Neural progenitor cell (in vitro differentiated cells): ENCODE results near the gene WRAP53. TPM values are rescaled to one million over a fixed set of nuclear protein-coding genes. Genes with fewer than 3 reads are reported as not detected.
A peak's percentile ranks its signal among the peaks of the same experiment; 100 is the strongest.

Experiments
- DNase-seq: peaks from one replicate; pipeline ENCODE4 v3.0.0-alpha.2; 2016; ENCODE audit warnings: low spot score
- H2AFZ ChIP-seq: fragments of 200-600 bp; sonication (generic); replicated peaks from 2 replicates; pipeline ENCODE4 v1.6.1; 2016; ENCODE audit warnings: antibody characterized with exemption
- H3F3A ChIP-seq: fragments of 200-600 bp; sonication (generic); 2 replicates; pipeline ENCODE4 v1.6.1; 2016; ENCODE audit warnings: antibody characterized with exemption, low read depth
- H3K27ac ChIP-seq: fragments of 200-600 bp; sonication (generic); 2 replicates; pipeline ENCODE4 v1.5.1; 2016; ENCODE audit warnings: mild to moderate bottlenecking
- H3K27me3 ChIP-seq: fragments of 200-600 bp; sonication (generic); 2 replicates; pipeline ENCODE4 v1.6.1; 2016; ENCODE audit warnings: mild to moderate bottlenecking, moderate library complexity
- H3K36me3 ChIP-seq: fragments of 200-600 bp; sonication (generic); 2 replicates; pipeline ENCODE4 v1.5.1; 2016
- H3K4me1 ChIP-seq: fragments of 200-600 bp; sonication (generic); 2 replicates; pipeline ENCODE4 v1.6.1; 2016; ENCODE audit warnings: mixed run types
- H3K4me2 ChIP-seq: fragments of 200-600 bp; sonication (generic); 2 replicates; pipeline ENCODE4 v1.6.1; 2016
- H3K4me3 ChIP-seq: fragments of 200-600 bp; sonication (generic); 2 replicates; pipeline ENCODE4 v1.5.1; 2016
- H3K79me2 ChIP-seq: fragments of 200-600 bp; sonication (generic); 2 replicates; pipeline ENCODE4 v1.6.1; 2016; ENCODE audit warnings: low read depth
- H3K9ac ChIP-seq: fragments of 200-600 bp; sonication (generic); 2 replicates; pipeline ENCODE4 v1.6.1; 2016
- H3K9me3 ChIP-seq: fragments of 200-600 bp; sonication (generic); 2 replicates; pipeline ENCODE4 v1.5.1; 2016; ENCODE audit warnings: low read depth
- H4K20me1 ChIP-seq: fragments of 200-600 bp; sonication (generic); 2 replicates; pipeline ENCODE4 v1.6.1; 2016; ENCODE audit warnings: low read depth
- H3K27ac Mint-ChIP-seq: 3 replicates; pipeline ENCODE4 v1.8.0; 2021; ENCODE audit warnings: mixed read lengths
- H3K27me3 Mint-ChIP-seq: 2 replicates; pipeline ENCODE4 v1.8.0; 2022; ENCODE audit warnings: low read depth, mild to moderate bottlenecking, inconsistent platforms, moderate library complexity, mixed read lengths; ENCODE audit not compliant: insufficient read depth
- H3K36me3 Mint-ChIP-seq: 3 replicates; pipeline ENCODE4 v1.8.0; 2021; ENCODE audit warnings: mixed read lengths
- H3K4me1 Mint-ChIP-seq: 3 replicates; pipeline ENCODE4 v1.8.0; 2021; ENCODE audit warnings: mixed read lengths
- H3K4me3 Mint-ChIP-seq: 3 replicates; pipeline ENCODE4 v1.8.0; 2021; ENCODE audit warnings: mild to moderate bottlenecking, moderate library complexity, mixed read lengths
- H3K9me3 Mint-ChIP-seq: 3 replicates; pipeline ENCODE4 v1.8.0; 2020; ENCODE audit warnings: mixed read lengths
- CTCF ChIP-seq: fragments of 200-600 bp; sonication (generic); IDR thresholded peaks from 2 replicates; pipeline ENCODE4 v1.5.1; 2017; ENCODE audit warnings: antibody characterized with exemption, mild to moderate bottlenecking
- EZH2 ChIP-seq: fragments of 200-600 bp; sonication (generic); IDR thresholded peaks from 2 replicates; pipeline ENCODE4 v1.6.1; 2017; ENCODE audit warnings: antibody characterized with exemption, mild to moderate bottlenecking, moderate library complexity
- EZH2phosphoT487 ChIP-seq: fragments of 200-600 bp; sonication (generic); IDR thresholded peaks from 2 replicates; pipeline ENCODE4 v1.6.1; 2017; ENCODE audit warnings: antibody characterized with exemption
- total RNA-seq: library from RNA; depleted of rRNA; stranded (reverse); fragments of >200 nt; gene quantifications from 2 replicates; pipeline ENCODE4 v1.2.3, GENCODE V29; 2015; ENCODE audit warnings: low replicate concordance

The WRAP53 gene
- total RNA-seq, 1 donor from 2014 or later: 12.6 TPM

- peak overlapping the region; percentile 91 for H3K4me3 Mint-ChIP-seq
- H3K27ac Mint-ChIP-seq: no peak overlapping the region
- Histone ChIP-seq H3K27me3 (peaks cover 37% of the 10 kb centered on the region), H3F3A (peaks cover 31% of the 10 kb centered on the region), H3K79me2 (no peaks in the 10 kb centered on the region), H3K27ac (no peak overlapping the region), H4K20me1 (no peaks in the 10 kb centered on the region), H3K4me3 (peak overlapping the region; percentile 78), H2AFZ (peak overlapping the region; percentile 55), H3K4me2 (peak overlapping the region; percentile 98), H3K9ac (no peak overlapping the region), H3K36me3 (no peaks in the 10 kb centered on the region), H3K9me3 (no peaks in the 10 kb centered on the region), H3K4me1 (no peaks in the 10 kb centered on the region)
- H3K36me3 Mint-ChIP-seq: peaks cover 14% of the 10 kb centered on the region
- TF ChIP-seq CTCF (no peak), EZH2 (peak; percentile 45), EZH2phosphoT487 (no peak)
- no peaks in the 10 kb centered on the region for H3K9me3 Mint-ChIP-seq
- H3K27me3 Mint-ChIP-seq: peaks cover 16% of the 10 kb centered on the region
- peaks cover 33% of the 10 kb centered on the region for H3K4me1 Mint-ChIP-seq
- no peak for DNase-seq
Measured at GRCh38 chr17:7651097-7651664, 37.1 kb upstream of the WRAP53 start.

- Histone ChIP-seq H3K79me2 (no peaks in the 10 kb centered on the region), H3K9ac (no peak overlapping the region), H3K36me3 (no peaks in the 10 kb centered on the region), H3K4me2 (peak overlapping the region; percentile 98), H3K9me3 (no peaks in the 10 kb centered on the region), H2AFZ (peak overlapping the region; percentile 55), H3K4me3 (peak overlapping the region; percentile 78), H3K27ac (no peak overlapping the region), H3K4me1 (peaks cover 1% of the 10 kb centered on the region), H3K27me3 (peaks cover 37% of the 10 kb centered on the region), H3F3A (peaks cover 36% of the 10 kb centered on the region), H4K20me1 (no peaks in the 10 kb centered on the region)
- no peaks in the 10 kb centered on the region for H3K9me3 Mint-ChIP-seq
- H3K4me3 Mint-ChIP-seq: peak overlapping the region; percentile 91
- peak overlapping the region; percentile 69 for H3K27ac Mint-ChIP-seq
- peaks cover 17% of the 10 kb centered on the region for H3K36me3 Mint-ChIP-seq
- peak; percentile 70 for DNase-seq
- H3K27me3 Mint-ChIP-seq: peaks cover 16% of the 10 kb centered on the region
- TF ChIP-seq CTCF: peak; percentile 10
- TF ChIP-seq EZH2phosphoT487: no peak
- peaks cover 37% of the 10 kb centered on the region for H3K4me1 Mint-ChIP-seq
Measured at GRCh38 chr17:7651665-7652387, 36.5 kb upstream of the WRAP53 start.

- no peaks in the 10 kb centered on the region for H3K9me3 Mint-ChIP-seq
- DNase-seq: no peak
- peaks cover 44% of the 10 kb centered on the region for H3K4me1 Mint-ChIP-seq
Measured at GRCh38 chr17:7652388-7653356, 35.6 kb upstream of the WRAP53 start.

More at GRCh38 chr17:7652388-7653356, 35.6 kb upstream of the WRAP53 start:
- H2AFZ ChIP-seq: no peak overlapping the region
- H3K4me1 ChIP-seq: peaks cover 8% of the 10 kb centered on the region
- H3K79me2 ChIP-seq: no peaks in the 10 kb centered on the region
- H4K20me1 ChIP-seq: no peaks in the 10 kb centered on the region
- H3K36me3 ChIP-seq: no peaks in the 10 kb centered on the region
- peaks cover 44% of the 10 kb centered on the region for H3F3A ChIP-seq
- peak overlapping the region; percentile 98 for H3K4me2 ChIP-seq
- H3K27me3 ChIP-seq: peaks cover 37% of the 10 kb centered on the region
- no peak overlapping the region for H3K9ac ChIP-seq
- H3K9me3 ChIP-seq: no peaks in the 10 kb centered on the region
- H3K27me3 Mint-ChIP-seq: peaks cover 16% of the 10 kb centered on the region
- TF ChIP-seq EZH2 (no peak), EZH2phosphoT487 (no peak), CTCF (no peak)
- peak overlapping the region; percentile 91 for H3K4me3 Mint-ChIP-seq
- H3K4me3 ChIP-seq: no peak overlapping the region
- H3K36me3 Mint-ChIP-seq: peaks cover 17% of the 10 kb centered on the region
- no peak overlapping the region for H3K27ac ChIP-seq
- no peak overlapping the region for H3K27ac Mint-ChIP-seq
